Thoracic aorta (tissue), 2 donors: ENCODE data around the gene SNX25. TPM values are rescaled to one million over a fixed set of nuclear protein-coding genes. Genes with fewer than 3 reads are reported as not detected.
A peak's percentile ranks its signal among the peaks of the same experiment; 100 is the strongest.

ENCODE experiments used
- ATAC-seq: fragments of 150-250 bp; one replicate; pipeline ENCODE4 v1.8.0; 2017; ENCODE audit warnings: low read depth; ENCODE audit not compliant: insufficient number of reproducible peaks, low FRiP score
- DNase-seq: peaks from one replicate; pipeline ENCODE4 v3.0.0-alpha.2; 2020; ENCODE audit warnings: low spot score
- H3K27ac ChIP-seq, 2 donors: fragments of 200-600 bp; sonication (generic); 1 replicate in 1 of 2; 2 replicates in 1 of 2; pipeline ENCODE4 v1.5.1; 2016; ENCODE audit warnings: mild to moderate bottlenecking in 2 of 2, moderate library complexity in 2 of 2
- H3K27me3 ChIP-seq: fragments of 200-600 bp; sonication (generic); replicated peaks from 2 replicates; pipeline ENCODE4 v1.6.0; 2016; ENCODE audit warnings: mild to moderate bottlenecking; ENCODE audit not compliant: insufficient read depth
- H3K36me3 ChIP-seq: fragments of 200-600 bp; sonication (generic); one replicate; pipeline ENCODE4 v1.5.1; 2016
- H3K4me1 ChIP-seq, 2 donors: fragments of 200-600 bp; sonication (generic); 1 replicate in 1 of 2; 2 replicates in 1 of 2; pipeline versions ENCODE4 v1.5.1 to v1.6.0; 2016; ENCODE audit warnings: low read depth in 2 of 2, mild to moderate bottlenecking in 1 of 2; ENCODE audit not compliant: control insufficient read depth in 1 of 2
- H3K4me3 ChIP-seq: fragments of 200-600 bp; sonication (generic); 2 replicates; pipeline ENCODE4 v1.5.1; 2016; ENCODE audit warnings: mild to moderate bottlenecking
- H3K9me3 ChIP-seq: fragments of 200-600 bp; sonication (generic); 2 replicates; pipeline ENCODE4 v1.5.1; 2016
- CTCF ChIP-seq: fragments of 200-600 bp; sonication (generic); IDR thresholded peaks from one replicate; pipeline ENCODE4 v1.5.1; 2019; ENCODE audit warnings: antibody characterized with exemption
- total RNA-seq, 2 donors: library from RNA; depleted of rRNA; stranded (reverse); fragments of >200 nt; gene quantifications; one replicate each; pipeline versions ENCODE4 v1.1.0 to v1.2.3, GENCODE V29; 2016

The SNX25 gene
- total RNA-seq, 2 donors from 2014 or later = 31.3 to 38.0 TPM

- no peak for TF ChIP-seq CTCF
- DNase-seq (no peak), ATAC-seq (peak; percentile 41)
- Histone ChIP-seq H3K27me3 (no peaks in the 10 kb centered on the region), H3K27ac (peak overlapping the region; percentile 76 to 79), H3K9me3 (no peaks in the 10 kb centered on the region), H3K36me3 (no peaks in the 10 kb centered on the region), H3K4me1 (peaks cover 19 to 53% of the 10 kb centered on the region in 2 donors), H3K4me3 (no peak overlapping the region)
Measured at GRCh38 chr4:185227131-185227551, 17.7 kb downstream of the SNX25 start.

- peak overlapping the region; percentile 71 to 76 for H3K27ac ChIP-seq
- DNase-seq (no peak), ATAC-seq (no peak)
- H3K27me3 ChIP-seq = no peaks in the 10 kb centered on the region
- peak overlapping the region; percentile 16 for H3K4me3 ChIP-seq
- H3K36me3 ChIP-seq = no peaks in the 10 kb centered on the region
- no peaks in the 10 kb centered on the region for H3K9me3 ChIP-seq
- peaks cover 14 to 48% of the 10 kb centered on the region in 2 donors for H3K4me1 ChIP-seq
- no peak for TF ChIP-seq CTCF
Measured at GRCh38 chr4:185227713-185228278, 18.4 kb downstream of the SNX25 start.

GRCh38 chr4:185229021-185229818 is 19.8 kb downstream of the SNX25 start:
- Histone ChIP-seq H3K27ac (peak overlapping the region; percentile 71 to 76), H3K4me1 (peaks cover 9 to 42% of the 10 kb centered on the region in 2 donors), H3K36me3 (no peaks in the 10 kb centered on the region), H3K27me3 (no peaks in the 10 kb centered on the region), H3K9me3 (no peaks in the 10 kb centered on the region), H3K4me3 (no peak overlapping the region)
- no peak for ATAC-seq
- TF ChIP-seq CTCF = no peak
- no peak for DNase-seq

DNA sequence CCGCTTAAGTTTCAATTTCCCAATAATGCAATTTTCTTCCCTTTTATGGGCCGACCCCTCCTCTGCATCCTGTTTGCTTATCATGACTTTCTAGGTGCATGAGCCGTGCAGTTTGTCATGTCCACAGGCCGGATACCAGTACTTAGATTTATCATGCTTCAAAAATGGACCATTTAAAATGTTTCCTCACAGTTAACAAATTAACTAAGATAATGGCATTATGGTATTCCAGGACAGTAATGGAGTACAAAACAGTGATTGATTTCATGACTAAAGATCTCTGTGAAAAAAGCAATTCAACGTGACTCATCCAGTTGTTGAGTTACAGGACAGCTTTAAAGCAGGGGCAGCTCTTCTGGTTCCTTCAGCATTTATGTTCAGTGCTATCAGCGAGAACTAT is 23.0 kb downstream of the SNX25 start:
- Histone ChIP-seq H3K9me3 (no peaks in the 10 kb centered on the region), H3K27ac (no peak overlapping the region), H3K4me3 (no peak overlapping the region), H3K4me1 (peaks cover 25 to 43% of the 10 kb centered on the region in 2 donors), H3K27me3 (no peaks in the 10 kb centered on the region), H3K36me3 (no peaks in the 10 kb centered on the region)
- no peak for DNase-seq
- ATAC-seq = no peak
- TF ChIP-seq CTCF = no peak

- no peak overlapping the region for H3K27ac ChIP-seq
- H3K9me3 ChIP-seq = no peaks in the 10 kb centered on the region
Measured at GRCh38 chr4:185235119-185235842, 25.9 kb downstream of the SNX25 start.

More at GRCh38 chr4:185235119-185235842, 25.9 kb downstream of the SNX25 start:
- Histone ChIP-seq H3K36me3 (no peaks in the 10 kb centered on the region), H3K4me1 (peaks cover 16 to 34% of the 10 kb centered on the region in 2 donors), H3K27me3 (no peaks in the 10 kb centered on the region), H3K4me3 (no peak overlapping the region)
- TF ChIP-seq CTCF = no peak
- no peak for ATAC-seq
- no peak for DNase-seq
